Stimulated activated naive CD8-positive, alpha-beta T cell treated with anti-CD3 and anti-CD28 coated beads, Interleukin-15, Interleukin-2, amounts not matched to agents 100 ng/mL and 50 ng/mL, for 24 hours (primary cell): ENCODE results near the gene TCF7L1.
"Not testable (repeated sequence)": the region's sequence is repeated elsewhere in the genome, so short reads cannot be mapped to it uniquely, and the experiment has no call there.

Experiments used
- H3K27ac Mint-ChIP-seq: one replicate; pipeline ENCODE4 v1.8.0; 2021; ENCODE audit warnings: mild to moderate bottlenecking, mixed read lengths
- H3K27me3 Mint-ChIP-seq: one replicate; pipeline ENCODE4 v1.8.0; 2021; ENCODE audit warnings: mixed read lengths
- H3K36me3 Mint-ChIP-seq: one replicate; pipeline ENCODE4 v1.8.0; 2021; ENCODE audit warnings: low read depth, mixed read lengths
- H3K4me1 Mint-ChIP-seq: one replicate; pipeline ENCODE4 v1.8.0; 2021; ENCODE audit warnings: low read depth, mixed read lengths
- H3K4me3 Mint-ChIP-seq: one replicate; pipeline ENCODE4 v1.8.0; 2021; ENCODE audit warnings: mild to moderate bottlenecking, mixed read lengths
- H3K9me3 Mint-ChIP-seq: one replicate; pipeline ENCODE4 v1.8.0; 2021; ENCODE audit warnings: mixed read lengths

TCF7L1 gene

GRCh38 chr2:85114586-85115330 lies 18.4 kb upstream of the TCF7L1 start:
- Mint-ChIP-seq H3K36me3 (no peaks in the 10 kb centered on the region), H3K4me3 (no peak overlapping the region), H3K27me3 (peaks cover 38% of the 10 kb centered on the region), H3K4me1 (no peaks in the 10 kb centered on the region), H3K27ac (no peak overlapping the region), H3K9me3 (no peaks in the 10 kb centered on the region)

- no peak overlapping the region for H3K27ac Mint-ChIP-seq
- no peaks in the 10 kb centered on the region for H3K4me1 Mint-ChIP-seq
- H3K27me3 Mint-ChIP-seq: peaks cover 38% of the 10 kb centered on the region
- H3K36me3 Mint-ChIP-seq: no peaks in the 10 kb centered on the region
- H3K9me3 Mint-ChIP-seq: no peaks in the 10 kb centered on the region
- H3K4me3 Mint-ChIP-seq: no peak overlapping the region
These were observed 17.0 kb upstream of the TCF7L1 start for GRCh38 chr2:85116207-85116606.

- H3K27ac Mint-ChIP-seq: no peak overlapping the region
These were observed 13.3 kb upstream of the TCF7L1 start for GRCh38 chr2:85119900-85120299.

GRCh38 chr2:85120363-85120762 lies 12.8 kb upstream of the TCF7L1 start:
- Mint-ChIP-seq H3K9me3 (no peaks in the 10 kb centered on the region), H3K27me3 (peaks cover 10% of the 10 kb centered on the region), H3K27ac (no peak overlapping the region), H3K36me3 (no peaks in the 10 kb centered on the region), H3K4me1 (no peaks in the 10 kb centered on the region), H3K4me3 (no peak overlapping the region)

More at GRCh38 chr2:85119900-85120299, 13.3 kb upstream of the TCF7L1 start:
- Mint-ChIP-seq H3K4me1 (no peaks in the 10 kb centered on the region), H3K27me3 (peaks cover 14% of the 10 kb centered on the region), H3K9me3 (no peaks in the 10 kb centered on the region), H3K36me3 (no peaks in the 10 kb centered on the region), H3K4me3 (no peak overlapping the region)

- not testable (repeated sequence) for H3K4me3 Mint-ChIP-seq, H3K9me3 Mint-ChIP-seq, H3K27ac Mint-ChIP-seq, H3K36me3 Mint-ChIP-seq, H3K4me1 Mint-ChIP-seq
- H3K27me3 Mint-ChIP-seq: peaks cover 23% of the 10 kb centered on the region
These were observed 6.7 kb upstream of the TCF7L1 start for GRCh38 chr2:85126462-85126861.

- Mint-ChIP-seq H3K4me3 (no peak overlapping the region), H3K36me3 (no peaks in the 10 kb centered on the region), H3K27ac (no peak overlapping the region), H3K9me3 (no peaks in the 10 kb centered on the region), H3K4me1 (peaks cover 13% of the 10 kb centered on the region), H3K27me3 (peaks cover 42% of the 10 kb centered on the region)
These were observed 3.3 kb upstream of the TCF7L1 start for GRCh38 chr2:85129861-85130260.

- H3K27ac Mint-ChIP-seq: no peak overlapping the region
- H3K4me1 Mint-ChIP-seq: peaks cover 13% of the 10 kb centered on the region
- no peaks in the 10 kb centered on the region for H3K36me3 Mint-ChIP-seq
- peaks cover 47% of the 10 kb centered on the region for H3K27me3 Mint-ChIP-seq
- H3K9me3 Mint-ChIP-seq: no peaks in the 10 kb centered on the region
- no peak overlapping the region for H3K4me3 Mint-ChIP-seq
These were observed 2.8 kb upstream of the TCF7L1 start for GRCh38 chr2:85130407-85130806.

GRCh38 chr2:85131116-85131515 lies 2.1 kb upstream of the TCF7L1 start:
- no peaks in the 10 kb centered on the region for H3K9me3 Mint-ChIP-seq
- no peaks in the 10 kb centered on the region for H3K36me3 Mint-ChIP-seq
- no peak overlapping the region for H3K27ac Mint-ChIP-seq
- no peak overlapping the region for H3K4me3 Mint-ChIP-seq
- peaks cover 54% of the 10 kb centered on the region for H3K27me3 Mint-ChIP-seq
- peaks cover 13% of the 10 kb centered on the region for H3K4me1 Mint-ChIP-seq

DNA sequence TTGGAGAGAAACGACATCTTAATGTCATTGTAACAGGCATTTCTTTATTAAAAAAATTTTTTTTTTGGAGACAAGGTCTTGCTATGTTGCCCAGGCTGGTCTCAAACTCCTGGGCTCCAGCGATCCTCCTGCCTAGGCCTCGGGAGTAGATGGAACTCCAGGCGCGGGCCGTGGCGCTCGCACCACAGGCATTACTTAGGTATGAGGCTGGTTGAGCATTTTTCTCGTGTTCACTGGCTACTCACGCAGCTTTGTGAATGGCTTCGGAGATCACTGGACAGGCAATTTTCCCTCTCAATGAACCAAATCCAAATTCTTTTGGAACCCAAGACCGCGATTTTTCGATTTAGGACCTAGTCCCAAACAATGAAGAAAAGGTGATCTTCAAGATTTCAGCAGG lies 795 bp upstream of the TCF7L1 start:
- Mint-ChIP-seq H3K4me3 (peak overlapping the region; percentile 66), H3K27me3 (peaks cover 60% of the 10 kb centered on the region), H3K9me3 (no peaks in the 10 kb centered on the region), H3K36me3 (no peaks in the 10 kb centered on the region), H3K27ac (no peak overlapping the region), H3K4me1 (peaks cover 13% of the 10 kb centered on the region)

GRCh38 chr2:85133751-85134254 lies 611 bp downstream of the TCF7L1 start:
- H3K27ac Mint-ChIP-seq: no peak overlapping the region
- peaks cover 13% of the 10 kb centered on the region for H3K4me1 Mint-ChIP-seq
- no peaks in the 10 kb centered on the region for H3K9me3 Mint-ChIP-seq
- peak overlapping the region; percentile 52 for H3K4me3 Mint-ChIP-seq
- peaks cover 53% of the 10 kb centered on the region for H3K27me3 Mint-ChIP-seq
- H3K36me3 Mint-ChIP-seq: no peaks in the 10 kb centered on the region

GRCh38 chr2:85134255-85134895 lies 1.2 kb downstream of the TCF7L1 start:
- Mint-ChIP-seq H3K4me3 (peak overlapping the region; percentile 26), H3K27ac (no peak overlapping the region), H3K27me3 (peaks cover 56% of the 10 kb centered on the region)

DNA sequence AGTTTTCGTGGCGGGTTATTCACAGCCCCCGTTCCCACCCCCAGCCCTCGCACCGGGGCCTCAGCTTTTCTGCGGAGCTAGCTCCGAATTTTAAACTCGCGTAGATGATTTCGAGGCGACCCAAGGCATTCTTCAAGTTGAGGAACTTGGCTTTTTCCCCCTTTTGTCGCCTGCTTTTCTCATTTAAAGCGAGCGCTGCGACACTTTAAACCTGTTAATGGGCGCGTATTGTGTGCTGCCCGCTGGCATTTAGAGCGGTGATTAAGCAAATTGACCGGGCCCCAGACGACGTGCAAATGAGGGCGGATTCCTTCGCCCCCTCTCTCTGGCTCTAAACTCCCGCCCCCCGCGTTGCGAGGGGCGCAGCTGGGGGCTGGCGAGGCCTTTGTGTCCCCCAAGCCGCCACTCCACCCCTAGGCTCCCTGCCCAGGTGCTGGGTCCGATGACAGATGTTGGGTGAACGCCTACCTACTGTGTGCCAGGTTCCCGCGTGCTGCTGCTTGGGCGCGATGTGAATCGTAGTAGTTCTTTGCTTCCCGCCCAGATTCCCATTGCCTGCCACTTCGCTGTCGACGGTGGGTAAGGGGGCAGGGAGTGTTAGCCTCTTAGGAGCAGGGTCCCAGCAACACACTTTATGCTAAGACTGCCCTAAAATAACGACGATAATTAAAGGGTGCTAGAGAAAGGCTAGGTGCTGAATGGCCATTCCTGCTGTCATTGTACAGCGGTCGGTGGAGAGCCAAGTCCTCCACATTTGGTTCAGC lies 1.9 kb downstream of the TCF7L1 start:
- peak overlapping the region; percentile 26 for H3K4me3 Mint-ChIP-seq
- peaks cover 13% of the 10 kb centered on the region for H3K4me1 Mint-ChIP-seq
- peaks cover 60% of the 10 kb centered on the region for H3K27me3 Mint-ChIP-seq
- H3K27ac Mint-ChIP-seq: no peak overlapping the region
- H3K9me3 Mint-ChIP-seq: no peaks in the 10 kb centered on the region
- no peaks in the 10 kb centered on the region for H3K36me3 Mint-ChIP-seq

More at GRCh38 chr2:85134255-85134895, 1.2 kb downstream of the TCF7L1 start:
- Mint-ChIP-seq H3K4me1 (peaks cover 13% of the 10 kb centered on the region), H3K9me3 (no peaks in the 10 kb centered on the region), H3K36me3 (no peaks in the 10 kb centered on the region)

DNA sequence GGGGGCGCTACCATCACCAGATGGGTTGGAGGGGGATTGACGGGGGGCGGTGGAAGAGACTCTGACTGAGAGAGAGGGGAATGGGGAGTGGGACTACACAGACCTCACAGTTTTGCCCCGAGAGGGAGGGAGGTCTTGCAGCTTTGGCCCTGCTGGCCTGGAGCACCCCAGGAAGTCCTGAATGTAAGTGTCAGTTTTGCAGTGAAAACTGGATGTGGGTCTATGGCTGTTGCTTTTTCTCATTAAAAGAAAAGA lies 2.4 kb downstream of the TCF7L1 start:
- Mint-ChIP-seq H3K27me3 (peaks cover 58% of the 10 kb centered on the region), H3K36me3 (no peaks in the 10 kb centered on the region), H3K9me3 (no peaks in the 10 kb centered on the region), H3K4me3 (no peak overlapping the region), H3K4me1 (peaks cover 13% of the 10 kb centered on the region), H3K27ac (no peak overlapping the region)

DNA sequence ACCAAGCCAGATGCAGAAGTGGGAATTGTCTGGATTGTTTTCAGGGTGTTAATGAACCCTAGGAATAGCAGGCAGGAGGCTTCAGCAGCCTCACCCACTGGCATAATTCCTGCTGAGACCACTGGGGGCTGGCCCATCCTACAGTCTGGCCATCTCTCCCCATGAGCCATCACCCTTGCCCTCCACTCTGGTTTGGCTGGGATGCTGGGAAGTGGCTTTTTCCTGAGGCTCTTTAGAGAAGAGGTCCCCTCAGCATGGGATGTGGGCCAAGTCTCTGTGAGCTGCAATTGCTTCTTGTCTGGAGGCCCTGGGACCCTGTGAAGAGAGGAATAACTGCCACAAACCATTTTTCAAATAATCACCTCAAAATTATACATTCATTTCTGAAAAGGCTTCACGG lies 4.0 kb downstream of the TCF7L1 start:
- H3K4me1 Mint-ChIP-seq: peaks cover 11% of the 10 kb centered on the region
- no peaks in the 10 kb centered on the region for H3K36me3 Mint-ChIP-seq
- no peak overlapping the region for H3K27ac Mint-ChIP-seq
- H3K9me3 Mint-ChIP-seq: no peaks in the 10 kb centered on the region
- H3K4me3 Mint-ChIP-seq: no peak overlapping the region
- peaks cover 52% of the 10 kb centered on the region for H3K27me3 Mint-ChIP-seq

DNA sequence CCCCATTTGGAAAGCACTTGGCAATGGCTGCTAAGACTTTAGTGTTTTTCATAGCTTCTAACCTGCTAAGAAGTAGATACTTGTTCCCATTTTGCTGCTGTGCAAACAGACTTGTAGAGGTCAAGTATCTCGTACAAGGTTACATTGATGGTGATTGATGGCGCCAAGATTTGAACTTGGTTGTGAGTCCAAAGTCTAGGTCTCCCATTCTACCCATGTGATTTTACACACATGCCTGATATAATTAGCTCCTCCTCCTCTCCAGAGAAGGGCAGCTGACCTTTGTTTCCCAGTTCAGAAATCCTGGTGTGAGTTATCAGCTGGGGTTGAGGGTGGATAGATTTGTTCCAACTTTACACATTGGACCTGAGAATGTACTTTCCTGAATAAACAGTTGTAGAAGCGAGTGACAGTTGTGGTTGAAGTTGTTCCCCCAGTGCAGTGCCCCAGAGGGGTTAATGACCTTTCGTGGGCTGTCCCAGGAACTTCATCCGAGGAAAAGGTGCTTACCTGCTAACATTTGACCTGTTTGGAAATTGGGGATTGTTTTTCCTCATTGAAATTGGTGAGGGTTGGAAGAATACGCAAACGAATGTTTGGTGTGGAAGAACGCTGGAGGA lies 10.4 kb downstream of the TCF7L1 start:
- Mint-ChIP-seq H3K36me3 (no peaks in the 10 kb centered on the region), H3K9me3 (no peaks in the 10 kb centered on the region), H3K4me3 (no peak overlapping the region), H3K27ac (no peak overlapping the region), H3K4me1 (no peaks in the 10 kb centered on the region), H3K27me3 (peaks cover 35% of the 10 kb centered on the region)
